Activated T-cell treated with anti-CD3 and anti-CD28 coated beads for 1 hour (primary cell): ENCODE measurements around the gene ZFHX3.

ENCODE experiments used
- DNase-seq: peaks from one replicate; pipeline ENCODE4 v3.0.0-alpha.2; 2020; ENCODE audit warnings: low read depth

The ZFHX3 gene

DNA sequence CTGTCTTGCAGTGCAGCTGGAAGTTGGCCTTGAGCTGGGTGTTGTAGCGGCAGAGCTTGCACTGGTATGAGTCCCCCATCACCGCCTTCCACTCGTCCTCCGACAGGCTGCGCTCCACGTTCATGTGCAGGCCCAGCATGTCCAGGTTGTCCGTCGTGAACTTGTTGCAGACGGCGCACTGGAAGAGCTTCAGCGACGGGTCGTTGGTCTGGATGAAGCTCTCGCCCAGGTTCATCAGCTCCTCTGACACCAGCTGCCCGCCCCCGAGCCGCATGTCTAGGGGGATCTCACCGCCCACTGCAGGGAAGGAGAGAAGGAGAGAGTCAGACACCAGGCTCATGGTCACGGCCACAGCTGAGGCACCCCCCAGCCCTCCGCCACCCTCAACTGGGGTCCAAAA, 97.3 kb downstream of the ZFHX3 start:
- DNase-seq = no peak

DNA sequence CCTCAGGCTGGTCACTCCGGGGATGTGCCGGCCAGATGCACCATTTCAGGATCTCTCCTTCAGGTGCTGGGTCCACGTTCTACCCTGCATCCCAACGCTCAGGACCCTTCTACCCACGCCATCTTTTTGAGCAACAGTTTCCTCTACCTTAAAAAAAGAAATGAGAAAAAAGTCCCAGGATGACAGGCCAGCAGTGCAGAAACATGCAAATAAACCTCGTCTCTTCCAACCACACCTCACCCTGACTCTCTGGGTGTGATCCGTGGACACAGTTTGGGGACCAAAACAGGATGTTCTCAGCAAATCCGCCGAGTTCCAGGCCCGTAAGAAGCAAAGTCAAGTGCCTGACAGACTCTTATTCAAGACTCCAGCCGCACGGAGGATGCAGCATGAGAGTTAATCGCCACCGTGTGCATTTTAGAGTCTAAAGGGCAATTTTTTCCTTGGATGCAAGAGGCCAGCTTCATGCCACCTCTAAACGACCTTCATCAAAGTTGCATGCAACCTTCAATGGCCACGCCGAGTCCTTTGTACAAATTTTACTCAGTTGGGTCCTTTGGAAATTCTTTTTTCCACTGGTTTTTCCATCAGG, 99.6 kb downstream of the ZFHX3 start:
- DNase-seq = no peak

- DNase-seq = no peak
These were observed 100.3 kb downstream of the ZFHX3 start for GRCh38 chr16:72947379-72948237.

- no peak for DNase-seq
These were observed 101.3 kb downstream of the ZFHX3 start for GRCh38 chr16:72946474-72947194.

GRCh38 chr16:72946063-72946462, 101.9 kb downstream of the ZFHX3 start:
- DNase-seq = no peak

DNA sequence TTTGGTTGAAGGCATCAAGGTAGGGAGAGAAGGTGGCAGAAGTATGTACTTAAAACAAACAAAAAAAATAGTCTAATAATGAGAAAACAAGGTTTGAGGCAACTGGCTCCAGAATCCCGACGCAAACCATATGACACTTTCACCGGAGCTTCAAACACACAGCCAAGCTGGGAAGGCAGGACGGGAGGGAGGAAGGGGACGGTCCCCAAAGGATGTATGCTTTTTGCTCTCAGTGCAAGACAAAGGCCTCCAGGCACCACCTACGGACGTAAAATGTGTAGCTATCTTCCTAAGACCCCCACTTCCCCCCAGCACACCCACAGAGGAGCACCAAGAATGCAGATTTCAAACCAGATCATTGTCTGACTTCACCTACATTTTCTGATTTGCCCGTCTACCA, 102.3 kb downstream of the ZFHX3 start:
- DNase-seq = no peak

GRCh38 chr16:72944757-72945485, 103.0 kb downstream of the ZFHX3 start:
- DNase-seq = no peak

DNA sequence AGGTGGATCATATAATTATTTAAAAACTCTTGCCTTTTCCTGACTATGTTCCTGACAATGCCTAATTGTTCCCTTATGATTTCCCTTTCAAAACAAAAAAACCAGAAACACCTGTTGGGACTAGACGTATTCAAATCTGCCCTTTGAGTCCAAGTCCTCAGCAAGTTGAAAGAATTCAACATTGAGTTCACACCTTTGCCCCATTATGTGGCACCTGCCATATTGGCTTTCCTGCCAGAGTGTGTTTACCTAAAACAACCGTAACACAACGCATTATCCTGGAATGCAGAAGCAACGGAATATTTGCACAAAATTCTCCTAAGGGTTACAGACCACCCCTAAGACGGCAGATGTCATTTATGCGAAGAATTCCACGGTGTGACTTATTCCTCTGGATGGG, 105.9 kb downstream of the ZFHX3 start:
- DNase-seq = no peak

DNA sequence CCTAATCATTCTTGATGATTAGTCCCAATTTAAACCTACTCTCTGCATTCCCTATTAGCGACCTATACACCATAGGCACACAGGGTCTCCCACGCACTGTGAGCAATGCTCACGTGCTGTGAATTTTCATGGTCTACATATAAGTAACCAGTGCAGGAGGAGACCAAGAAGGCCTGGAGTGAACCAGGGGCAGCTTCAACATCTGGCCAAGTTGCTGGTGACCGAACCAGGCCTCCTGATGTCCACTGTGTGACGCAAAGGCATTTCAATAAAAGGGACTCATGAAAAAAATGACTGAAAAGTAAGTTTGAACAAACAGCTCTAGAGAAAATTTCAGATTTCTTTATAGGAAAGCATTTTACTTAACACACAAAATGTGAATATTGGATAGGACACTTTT, 107.0 kb downstream of the ZFHX3 start:
- DNase-seq = no peak

GRCh38 chr16:72939247-72939646, 108.7 kb downstream of the ZFHX3 start:
- DNase-seq = no peak

DNA sequence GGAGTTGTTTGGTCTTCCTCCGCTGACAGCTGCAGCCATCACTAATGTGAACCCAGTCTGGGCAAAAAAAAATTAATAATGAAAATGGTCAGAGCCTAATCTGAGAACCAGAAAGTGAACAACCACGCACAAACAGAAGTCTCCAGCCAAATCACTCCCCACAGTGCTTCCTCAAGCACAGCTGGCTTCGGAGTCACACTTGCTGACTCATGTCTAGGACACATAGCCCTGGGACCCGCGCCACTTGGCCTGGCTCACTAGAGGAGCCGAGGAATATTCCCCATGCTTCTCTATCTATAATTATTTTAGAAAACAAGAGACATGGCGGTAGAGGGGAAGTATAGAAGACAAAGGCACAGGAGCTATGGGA, 109.1 kb downstream of the ZFHX3 start:
- no peak for DNase-seq

- no peak for DNase-seq
These were observed 109.8 kb downstream of the ZFHX3 start for GRCh38 chr16:72937916-72938794.

GRCh38 chr16:72937360-72937759, 110.6 kb downstream of the ZFHX3 start:
- DNase-seq = no peak

- no peak for DNase-seq
These were observed 111.5 kb downstream of the ZFHX3 start for GRCh38 chr16:72936408-72936807.

- DNase-seq = no peak
These were observed 112.0 kb downstream of the ZFHX3 start for GRCh38 chr16:72935896-72936295.

GRCh38 chr16:72934636-72935403, 113.1 kb downstream of the ZFHX3 start:
- DNase-seq = no peak

DNA sequence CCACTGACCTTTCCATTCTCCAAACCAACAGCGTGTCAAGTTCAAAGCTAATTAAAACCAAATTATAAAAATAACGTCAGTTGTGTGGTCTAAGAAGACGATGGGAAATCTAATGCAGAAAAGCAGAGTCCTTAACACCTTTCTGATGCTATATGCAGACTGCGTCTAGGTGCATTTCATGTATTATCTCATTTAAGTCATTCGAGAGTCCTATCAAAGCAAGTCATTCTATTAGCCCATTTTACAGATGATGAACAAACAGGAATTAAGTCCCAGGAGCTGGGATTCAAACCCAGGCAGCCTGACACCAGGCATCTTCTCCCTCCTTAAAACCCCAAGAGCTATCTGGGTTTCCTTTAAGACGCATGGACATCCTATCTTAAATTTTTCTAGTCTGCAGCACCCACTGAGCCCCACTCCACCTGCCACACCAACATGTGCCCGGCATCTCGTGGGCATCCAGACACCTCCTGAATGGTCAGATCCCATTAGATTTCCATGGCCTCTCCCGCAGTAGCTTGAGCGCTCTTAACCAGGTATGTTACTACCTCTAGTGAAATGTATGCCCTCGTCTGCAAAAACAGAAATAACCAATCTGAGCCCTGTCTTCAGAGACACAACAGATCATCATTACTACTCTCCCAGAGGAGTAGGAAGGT, 115.1 kb downstream of the ZFHX3 start:
- DNase-seq = no peak

DNA sequence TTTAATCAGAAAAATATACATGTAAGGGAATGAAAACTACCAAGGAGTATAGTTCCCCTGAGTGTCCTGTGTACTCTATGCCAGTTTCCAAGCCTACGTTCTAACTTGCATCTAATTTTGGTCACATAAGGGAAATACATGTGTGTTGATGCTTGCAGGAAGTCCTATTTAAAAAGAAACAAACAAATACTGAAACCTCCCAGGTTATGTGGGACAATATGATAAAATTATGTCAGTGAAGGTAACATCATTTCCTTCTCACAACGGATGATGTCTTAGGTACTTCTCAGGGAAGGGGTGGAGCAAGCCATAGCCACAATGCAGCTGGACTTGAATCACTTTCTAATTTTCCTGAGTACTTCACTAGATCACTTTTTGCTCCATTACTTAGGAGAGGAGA, 115.9 kb downstream of the ZFHX3 start:
- DNase-seq = no peak

GRCh38 chr16:72930396-72930795, 117.5 kb downstream of the ZFHX3 start:
- DNase-seq = no peak
